Neural cell (in vitro differentiated cells): ENCODE data around the gene TAOK3. TPM values are rescaled to one million over a fixed set of nuclear protein-coding genes. Genes with fewer than 3 reads are reported as not detected.

ENCODE experiments used
- H2AFZ ChIP-seq: fragments of 200-600, 300-800 bp; sonication (generic), shearing (Covaris generic); 2 replicates; pipeline ENCODE4 v1.6.0; 2014; ENCODE audit warnings: low read depth, mild to moderate bottlenecking, antibody characterized with exemption, low read length, moderate library complexity
- H3F3A ChIP-seq: fragments of 200-600 bp; shearing (Covaris generic); 2 replicates; pipeline ENCODE4 v1.6.1; 2016; ENCODE audit warnings: mild to moderate bottlenecking, moderate library complexity, mixed read lengths, antibody characterized with exemption, low read length; ENCODE audit not compliant: insufficient read depth, poor library complexity, severe bottlenecking
- H3K27ac ChIP-seq: fragments of 200-600, 300-800 bp; sonication (generic), shearing (Covaris generic); 2 replicates; pipeline ENCODE4 v1.5.1; 2014; ENCODE audit warnings: mild to moderate bottlenecking, low read length, moderate library complexity
- H3K27me3 ChIP-seq: fragments of 300-800, 200-600 bp; sonication (generic), shearing (Covaris generic); 2 replicates; pipeline ENCODE4 v1.6.0; 2014; ENCODE audit warnings: mild to moderate bottlenecking, low read depth, low read length, moderate library complexity; ENCODE audit not compliant: insufficient read depth
- H3K36me3 ChIP-seq: fragments of 300-800, 200-600 bp; sonication (generic), shearing (Covaris generic); 2 replicates; pipeline ENCODE4 v1.5.1; 2014; ENCODE audit warnings: mild to moderate bottlenecking, antibody characterized with exemption, low read length, moderate library complexity; ENCODE audit not compliant: insufficient read depth
- H3K4me2 ChIP-seq: fragments of 300-800, 200-600 bp; sonication (generic), shearing (Covaris generic); 2 replicates; pipeline ENCODE4 v1.6.0; 2014; ENCODE audit warnings: mild to moderate bottlenecking, low read length
- H3K4me3 ChIP-seq: fragments of 300-800, 200-600 bp; sonication (generic), shearing (Covaris generic); 2 replicates; pipeline ENCODE4 v1.5.1; 2014; ENCODE audit warnings: mild to moderate bottlenecking, low read length, moderate library complexity
- H3K79me2 ChIP-seq: fragments of 200-600 bp; shearing (Covaris generic); replicated peaks from 2 replicates; pipeline ENCODE4 v1.6.0; 2014; ENCODE audit warnings: mild to moderate bottlenecking, low read length, moderate library complexity; ENCODE audit not compliant: insufficient read depth
- H3K9ac ChIP-seq: fragments of 300-800, 200-600 bp; sonication (generic), shearing (Covaris generic); 2 replicates; pipeline ENCODE4 v1.6.1; 2016; ENCODE audit warnings: mild to moderate bottlenecking, low read length, mixed read lengths
- H3K9me2 ChIP-seq: fragments of 200-600 bp; shearing (Covaris generic); 2 replicates; pipeline ENCODE4 v1.6.1; 2016; ENCODE audit warnings: mild to moderate bottlenecking, low read length, mixed read lengths; ENCODE audit not compliant: insufficient read depth
- H3K9me3 ChIP-seq: fragments of 200-600, 300-800 bp; sonication (generic), shearing (Covaris generic); 2 replicates; pipeline ENCODE4 v1.6.1; 2016; ENCODE audit warnings: mild to moderate bottlenecking, mixed run types, low read length, moderate library complexity, mixed read lengths
- H4K20me1 ChIP-seq: fragments of 200-600 bp; shearing (Covaris generic); 2 replicates; pipeline ENCODE4 v1.6.1; 2016; ENCODE audit warnings: mild to moderate bottlenecking, mixed run types; ENCODE audit not compliant: insufficient read depth
- EP300 ChIP-seq: fragments of 450-650 bp; conservative IDR thresholded peaks from 2 replicates; pipeline ENCODE4 v1.6.1; 2014; ENCODE audit warnings: antibody characterized with exemption, mild to moderate bottlenecking, moderate library complexity; ENCODE audit not compliant: poor library complexity, severe bottlenecking
- EZH2 ChIP-seq: fragments of 200-600, 300-800 bp; shearing (Covaris generic), sonication (generic); IDR thresholded peaks from 2 replicates; pipeline ENCODE4 v1.6.1; 2014; ENCODE audit warnings: antibody characterized with exemption, low read length, borderline replicate concordance, mild to moderate bottlenecking; ENCODE audit not compliant: insufficient read depth, poor library complexity, severe bottlenecking
- MXI1 ChIP-seq: fragments of 450-650 bp; conservative IDR thresholded peaks from 2 replicates; pipeline ENCODE4 v1.6.1; 2014; ENCODE audit warnings: antibody characterized with exemption, mild to moderate bottlenecking; ENCODE audit not compliant: poor library complexity, severe bottlenecking
- POLR2AphosphoS5 ChIP-seq: IDR thresholded peaks from 2 replicates; pipeline ENCODE4 v1.6.1; 2012
- RAD21 ChIP-seq: fragments of 450-650 bp; conservative IDR thresholded peaks from 2 replicates; pipeline ENCODE4 v1.6.1; 2014; ENCODE audit warnings: antibody characterized with exemption, mild to moderate bottlenecking, moderate library complexity
- SMC3 ChIP-seq: fragments of 450-650 bp; conservative IDR thresholded peaks from 2 replicates; pipeline ENCODE4 v1.6.1; 2014; ENCODE audit warnings: antibody characterized with exemption, mild to moderate bottlenecking, moderate library complexity; ENCODE audit not compliant: poor library complexity
- TAF1 ChIP-seq: IDR thresholded peaks from 2 replicates; pipeline ENCODE4 v1.6.1; 2012; ENCODE audit warnings: low read depth
- polyA plus RNA-seq: library from polyadenylated mRNA; depleted of rRNA; stranded (reverse); fragments of >200 nt; gene quantifications from 2 replicates; pipeline ENCODE4 v1.2.3, GENCODE V29; 2014
- TF ChIP-seq, protein P1 (sequence below): IDR thresholded peaks from 2 replicates; pipeline ENCODE4 v1.6.1; 2012; ENCODE audit warnings: borderline replicate concordance
- TF ChIP-seq, protein P2 (sequence below): fragments of 450-650 bp; IDR thresholded peaks from 2 replicates; pipeline ENCODE4 v1.5.1; 2014; ENCODE audit warnings: antibody characterized with exemption, mild to moderate bottlenecking, moderate library complexity; ENCODE audit not compliant: poor library complexity, severe bottlenecking

Gene TAOK3
- polyA plus RNA-seq, 1 donor from 2014 or later = 148 TPM

- Histone ChIP-seq H3K27me3 (no peaks in the 10 kb centered on the region), H3K36me3 (no peaks in the 10 kb centered on the region), H3F3A (no peaks in the 10 kb centered on the region), H3K4me3 (no peak overlapping the region), H4K20me1 (no peaks in the 10 kb centered on the region), H3K9me2 (no peaks in the 10 kb centered on the region), H3K27ac (no peak overlapping the region), H3K79me2 (no peaks in the 10 kb centered on the region), H3K4me2 (no peak overlapping the region), H3K9ac (no peak overlapping the region), H3K9me3 (no peaks in the 10 kb centered on the region), H2AFZ (no peak overlapping the region)
- no peak for TF ChIP-seq SMC3
- no peak for TF ChIP-seq TAF1
- no peak for TF ChIP-seq RAD21
- TF ChIP-seq, protein P1, sequence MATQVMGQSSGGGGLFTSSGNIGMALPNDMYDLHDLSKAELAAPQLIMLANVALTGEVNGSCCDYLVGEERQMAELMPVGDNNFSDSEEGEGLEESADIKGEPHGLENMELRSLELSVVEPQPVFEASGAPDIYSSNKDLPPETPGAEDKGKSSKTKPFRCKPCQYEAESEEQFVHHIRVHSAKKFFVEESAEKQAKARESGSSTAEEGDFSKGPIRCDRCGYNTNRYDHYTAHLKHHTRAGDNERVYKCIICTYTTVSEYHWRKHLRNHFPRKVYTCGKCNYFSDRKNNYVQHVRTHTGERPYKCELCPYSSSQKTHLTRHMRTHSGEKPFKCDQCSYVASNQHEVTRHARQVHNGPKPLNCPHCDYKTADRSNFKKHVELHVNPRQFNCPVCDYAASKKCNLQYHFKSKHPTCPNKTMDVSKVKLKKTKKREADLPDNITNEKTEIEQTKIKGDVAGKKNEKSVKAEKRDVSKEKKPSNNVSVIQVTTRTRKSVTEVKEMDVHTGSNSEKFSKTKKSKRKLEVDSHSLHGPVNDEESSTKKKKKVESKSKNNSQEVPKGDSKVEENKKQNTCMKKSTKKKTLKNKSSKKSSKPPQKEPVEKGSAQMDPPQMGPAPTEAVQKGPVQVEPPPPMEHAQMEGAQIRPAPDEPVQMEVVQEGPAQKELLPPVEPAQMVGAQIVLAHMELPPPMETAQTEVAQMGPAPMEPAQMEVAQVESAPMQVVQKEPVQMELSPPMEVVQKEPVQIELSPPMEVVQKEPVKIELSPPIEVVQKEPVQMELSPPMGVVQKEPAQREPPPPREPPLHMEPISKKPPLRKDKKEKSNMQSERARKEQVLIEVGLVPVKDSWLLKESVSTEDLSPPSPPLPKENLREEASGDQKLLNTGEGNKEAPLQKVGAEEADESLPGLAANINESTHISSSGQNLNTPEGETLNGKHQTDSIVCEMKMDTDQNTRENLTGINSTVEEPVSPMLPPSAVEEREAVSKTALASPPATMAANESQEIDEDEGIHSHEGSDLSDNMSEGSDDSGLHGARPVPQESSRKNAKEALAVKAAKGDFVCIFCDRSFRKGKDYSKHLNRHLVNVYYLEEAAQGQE = no peak
- TF ChIP-seq POLR2AphosphoS5 = no peak
- TF ChIP-seq EZH2 = no peak
- TF ChIP-seq, protein P2, sequence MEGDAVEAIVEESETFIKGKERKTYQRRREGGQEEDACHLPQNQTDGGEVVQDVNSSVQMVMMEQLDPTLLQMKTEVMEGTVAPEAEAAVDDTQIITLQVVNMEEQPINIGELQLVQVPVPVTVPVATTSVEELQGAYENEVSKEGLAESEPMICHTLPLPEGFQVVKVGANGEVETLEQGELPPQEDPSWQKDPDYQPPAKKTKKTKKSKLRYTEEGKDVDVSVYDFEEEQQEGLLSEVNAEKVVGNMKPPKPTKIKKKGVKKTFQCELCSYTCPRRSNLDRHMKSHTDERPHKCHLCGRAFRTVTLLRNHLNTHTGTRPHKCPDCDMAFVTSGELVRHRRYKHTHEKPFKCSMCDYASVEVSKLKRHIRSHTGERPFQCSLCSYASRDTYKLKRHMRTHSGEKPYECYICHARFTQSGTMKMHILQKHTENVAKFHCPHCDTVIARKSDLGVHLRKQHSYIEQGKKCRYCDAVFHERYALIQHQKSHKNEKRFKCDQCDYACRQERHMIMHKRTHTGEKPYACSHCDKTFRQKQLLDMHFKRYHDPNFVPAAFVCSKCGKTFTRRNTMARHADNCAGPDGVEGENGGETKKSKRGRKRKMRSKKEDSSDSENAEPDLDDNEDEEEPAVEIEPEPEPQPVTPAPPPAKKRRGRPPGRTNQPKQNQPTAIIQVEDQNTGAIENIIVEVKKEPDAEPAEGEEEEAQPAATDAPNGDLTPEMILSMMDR = no peak
- no peak for TF ChIP-seq MXI1
- no peak for TF ChIP-seq EP300
These were observed 15.3 kb downstream of the TAOK3 start for GRCh38 chr12:118357257-118358007.

DNA sequence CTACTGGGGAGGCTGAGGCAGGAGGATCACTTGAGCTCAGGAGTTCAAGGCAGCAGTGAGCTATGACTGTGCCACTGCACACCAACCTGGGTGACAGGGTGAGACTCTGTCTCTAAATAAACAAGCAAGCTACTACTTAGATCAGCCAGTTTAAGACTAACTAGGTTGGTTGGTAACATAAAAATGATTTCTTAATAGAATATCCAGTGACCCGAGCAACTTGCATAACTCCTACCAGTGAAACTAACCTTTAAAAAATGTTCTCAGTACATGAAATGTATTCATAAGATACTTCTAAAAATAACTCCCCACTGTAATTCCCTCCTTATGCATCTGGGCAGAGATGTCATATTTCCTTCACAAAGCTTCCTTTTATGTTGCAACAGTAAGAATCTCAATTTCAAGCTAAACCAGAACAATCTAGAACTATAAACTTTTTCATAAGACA lies 15.9 kb downstream of the TAOK3 start:
- no peaks in the 10 kb centered on the region for H3F3A ChIP-seq
- H2AFZ ChIP-seq = no peak overlapping the region
- H3K9me3 ChIP-seq = no peaks in the 10 kb centered on the region
- no peak overlapping the region for H3K27ac ChIP-seq
- H3K9ac ChIP-seq = no peak overlapping the region
- no peaks in the 10 kb centered on the region for H3K79me2 ChIP-seq
- H4K20me1 ChIP-seq = no peaks in the 10 kb centered on the region
- H3K4me2 ChIP-seq = no peak overlapping the region
- TF ChIP-seq TAF1 (no peak), SMC3 (no peak), EZH2 (no peak), RAD21 (no peak), MXI1 (no peak), EP300 (no peak)
- TF ChIP-seq, protein P2 = no peak
- TF ChIP-seq, protein P1 = no peak
- no peaks in the 10 kb centered on the region for H3K9me2 ChIP-seq
- no peaks in the 10 kb centered on the region for H3K36me3 ChIP-seq
- H3K27me3 ChIP-seq = no peaks in the 10 kb centered on the region
- no peak overlapping the region for H3K4me3 ChIP-seq
